HuH-7 (cell line): Measurements from ENCODE around the gene TBC1D22A.

Experiments used
- DNase-seq: peaks from one replicate; pipeline ENCODE4 v3.0.0; 2011; ENCODE audit warnings: low spot score

The TBC1D22A gene

DNA sequence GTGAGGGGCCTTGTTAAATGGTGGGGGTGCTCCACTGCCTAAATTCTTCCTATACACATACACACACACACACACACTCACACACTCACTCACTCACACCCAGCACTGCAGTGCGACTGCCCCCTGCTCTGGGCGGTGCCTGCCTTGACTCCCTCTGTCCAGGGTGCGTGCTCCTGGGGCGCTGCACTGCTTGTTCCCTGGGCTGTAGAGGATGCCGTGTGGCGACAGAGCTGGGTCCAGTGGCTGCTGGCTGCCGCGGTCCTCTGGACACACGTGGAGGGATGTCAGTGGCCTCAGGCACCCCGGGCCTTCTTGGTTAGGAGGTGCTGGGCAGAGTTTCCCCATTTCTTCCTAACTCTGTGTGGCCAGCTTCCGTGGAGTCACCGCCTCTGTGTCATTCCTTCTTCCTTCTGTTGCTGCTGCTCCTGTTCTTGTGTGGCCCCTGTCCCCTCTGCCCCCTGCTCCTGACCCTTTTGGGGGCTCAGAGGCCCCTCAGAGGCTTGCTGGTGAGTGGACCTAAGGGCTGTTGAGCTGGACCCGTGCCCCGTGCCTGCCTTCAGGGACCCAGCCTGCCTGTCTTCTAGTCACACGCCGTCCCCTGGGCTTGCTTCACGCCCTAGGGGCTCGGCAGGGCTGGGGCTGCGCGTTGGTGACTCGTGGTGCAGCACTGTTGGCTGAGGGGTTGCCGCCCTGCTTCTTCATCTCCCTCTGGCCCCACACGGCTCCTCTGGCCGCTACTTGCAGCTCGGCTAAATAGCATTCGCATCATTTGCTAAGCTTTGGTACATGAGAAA, 147.0 kb downstream of the TBC1D22A start:
- DNase-seq, result no peak

DNA sequence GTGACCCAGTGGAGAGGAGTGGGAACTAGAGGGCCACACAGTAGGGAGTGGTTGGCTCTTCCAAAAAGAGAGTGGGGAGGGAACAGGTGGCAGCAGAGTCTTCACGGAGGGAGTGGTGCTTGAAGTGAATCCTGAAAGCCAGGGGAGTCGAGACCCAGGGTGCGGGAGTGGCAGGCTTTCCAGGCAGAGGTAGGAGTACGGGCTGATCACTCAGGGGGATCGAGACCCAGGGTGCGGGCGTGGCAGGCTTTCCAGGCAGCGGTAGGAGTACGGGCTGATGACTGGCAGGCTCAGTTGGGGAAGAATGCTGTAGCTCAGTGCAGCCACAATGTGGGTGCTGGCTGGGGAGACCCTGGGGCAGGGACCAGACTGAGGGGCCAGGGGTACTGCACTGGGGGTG, 148.2 kb downstream of the TBC1D22A start:
- no peak for DNase-seq

GRCh38 chr22:46911346-46911745, 148.9 kb downstream of the TBC1D22A start:
- no peak for DNase-seq

DNA sequence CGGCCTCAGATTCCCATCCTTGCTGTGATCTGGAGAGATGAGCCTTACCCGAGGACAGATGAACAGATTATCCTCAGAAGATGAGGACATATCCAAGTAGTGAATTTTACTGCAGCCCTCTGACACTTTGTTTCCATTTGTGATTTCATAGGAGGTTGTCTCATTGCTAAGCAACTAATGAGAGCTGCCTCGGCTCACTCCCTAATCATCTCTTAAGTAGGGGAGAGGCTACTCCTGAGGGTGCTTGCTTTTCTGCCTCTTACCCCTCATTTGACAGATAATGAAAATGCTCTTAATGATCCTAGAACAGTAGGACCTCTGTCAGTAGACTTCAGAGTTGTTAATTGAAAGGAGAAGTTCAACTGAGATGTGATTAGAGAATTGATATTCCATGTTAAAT, 150.9 kb downstream of the TBC1D22A start:
- no peak for DNase-seq

DNA sequence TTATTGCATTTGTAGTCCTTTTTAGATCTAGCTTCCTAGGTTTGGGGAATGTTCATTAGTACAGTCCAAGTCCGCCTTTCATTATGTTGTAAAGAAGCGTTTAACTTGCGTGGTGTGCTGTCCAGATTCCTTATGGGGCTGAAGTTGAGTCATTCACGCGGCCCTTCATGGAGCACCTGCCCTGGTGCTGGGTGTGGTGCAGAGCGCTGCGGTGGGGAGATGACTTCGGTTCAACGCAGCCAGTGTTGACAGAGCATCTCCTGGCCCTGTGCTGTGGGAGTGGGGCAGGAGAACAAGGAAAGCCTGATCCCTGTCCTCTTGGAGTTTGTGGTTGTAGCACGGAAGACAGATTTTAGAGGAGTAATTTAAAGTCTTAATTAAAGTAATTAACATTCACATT, 152.0 kb downstream of the TBC1D22A start:
- no peak for DNase-seq

DNA sequence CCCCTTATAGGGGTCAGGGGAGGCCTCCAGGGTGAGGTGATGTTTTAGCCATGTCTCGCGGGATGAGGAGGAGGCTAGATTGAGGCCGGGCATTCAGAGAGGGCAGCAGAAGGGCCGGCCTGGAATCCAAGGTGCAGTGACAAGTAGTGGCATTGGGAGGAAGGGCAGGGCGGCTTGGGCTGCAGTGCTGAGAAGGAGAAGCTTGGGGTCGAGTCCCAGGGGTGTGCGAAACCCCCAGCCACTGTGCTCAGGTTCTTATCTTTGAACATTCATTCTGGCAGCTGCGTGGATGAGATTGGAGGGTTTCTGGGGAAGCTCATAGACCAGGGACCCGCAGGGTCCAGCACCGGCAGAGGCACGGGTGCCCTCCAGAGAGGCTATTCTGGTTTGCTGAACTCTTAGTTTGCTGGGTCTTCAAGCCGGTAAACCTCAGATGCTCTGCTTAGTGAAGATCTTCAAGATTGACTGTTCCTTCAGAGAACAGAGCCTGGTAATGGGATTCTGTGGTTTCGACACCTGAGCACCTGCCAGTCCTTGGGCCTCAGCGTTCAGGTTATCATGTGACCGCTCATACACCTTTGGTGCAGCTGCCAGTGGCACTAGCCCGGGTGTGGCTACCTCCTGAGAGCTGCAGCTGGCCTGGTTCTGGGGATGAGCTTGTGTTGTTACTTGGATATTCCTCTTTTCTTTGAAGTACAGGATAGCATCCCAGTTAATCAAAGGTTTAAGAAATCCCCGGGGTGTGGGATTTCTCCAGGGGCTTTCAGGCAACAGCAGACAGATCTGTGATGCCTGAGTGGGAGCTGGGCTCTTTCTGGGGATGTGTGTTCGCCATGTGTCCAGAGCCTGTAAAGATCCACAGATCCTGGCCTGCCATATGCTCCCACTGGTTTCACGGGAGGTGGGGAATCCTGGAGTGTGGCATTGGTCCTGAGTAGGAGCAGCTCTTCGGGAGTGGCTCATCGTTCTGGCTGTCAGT, 152.8 kb downstream of the TBC1D22A start:
- no peak for DNase-seq

GRCh38 chr22:46915950-46916730, 153.7 kb downstream of the TBC1D22A start:
- DNase-seq, result no peak

DNA sequence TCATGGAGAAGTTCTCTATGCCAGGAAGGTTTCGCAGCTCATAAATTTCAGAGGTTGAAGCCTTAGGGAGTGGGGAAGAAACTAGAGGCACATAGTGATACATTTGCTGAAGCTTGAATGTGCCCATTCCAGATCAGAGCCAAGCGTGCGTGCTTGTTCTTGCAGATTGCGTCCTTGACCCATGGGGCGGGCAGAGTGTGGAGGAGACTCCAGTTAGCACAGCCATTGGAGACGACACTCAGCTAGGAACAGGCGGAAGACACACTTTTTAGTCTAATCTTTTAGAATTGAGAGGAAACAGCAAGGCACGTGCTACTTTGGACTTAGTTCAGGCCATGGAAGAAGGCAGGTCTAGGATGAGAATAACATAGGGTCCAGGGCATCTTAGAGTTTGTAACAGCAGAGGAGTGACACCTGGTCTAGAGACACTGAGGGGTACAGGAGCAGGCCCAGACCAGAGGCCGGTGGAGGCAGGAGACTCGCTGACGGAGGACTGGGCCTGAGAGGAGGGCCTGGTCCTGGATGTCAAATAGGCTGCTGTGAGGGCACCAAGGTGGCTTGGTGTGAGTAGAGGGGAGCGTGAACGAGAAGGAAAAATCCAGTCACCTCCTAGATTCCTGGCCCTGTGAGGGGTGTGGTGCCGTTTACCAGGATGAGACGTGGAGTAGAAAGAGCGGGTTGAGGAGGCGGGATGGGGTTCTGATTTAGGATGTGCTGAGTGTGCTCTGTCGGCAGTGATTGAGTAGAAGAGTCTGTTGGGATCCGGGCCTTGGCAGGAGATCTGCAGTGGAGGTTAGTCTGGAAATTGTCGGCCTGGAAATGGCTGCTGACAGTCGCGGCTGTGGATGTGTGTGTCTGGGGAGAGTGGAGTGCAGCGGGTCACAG, 154.7 kb downstream of the TBC1D22A start:
- no peak for DNase-seq

DNA sequence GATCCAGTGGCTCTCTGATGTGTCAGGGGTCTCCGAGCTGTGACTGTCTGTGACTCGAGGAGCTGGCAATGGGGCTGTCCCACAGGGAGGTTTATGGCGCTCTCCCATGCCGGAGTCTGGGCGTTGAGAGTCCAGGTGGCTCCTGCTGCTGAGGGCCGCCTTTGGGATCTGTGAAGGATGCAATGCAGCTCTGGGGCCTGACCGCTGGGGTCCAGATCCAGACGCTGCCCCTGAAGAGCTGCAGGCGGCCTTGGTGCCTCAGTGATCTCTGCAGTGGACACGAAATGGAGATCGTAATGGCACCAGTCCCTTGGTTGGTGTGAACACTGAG, 155.3 kb downstream of the TBC1D22A start:
- DNase-seq, result no peak

- no peak for DNase-seq
These were observed 155.7 kb downstream of the TBC1D22A start for GRCh38 chr22:46918197-46918596.

- no peak for DNase-seq
These were observed 159.6 kb downstream of the TBC1D22A start for GRCh38 chr22:46922037-46922436.

DNA sequence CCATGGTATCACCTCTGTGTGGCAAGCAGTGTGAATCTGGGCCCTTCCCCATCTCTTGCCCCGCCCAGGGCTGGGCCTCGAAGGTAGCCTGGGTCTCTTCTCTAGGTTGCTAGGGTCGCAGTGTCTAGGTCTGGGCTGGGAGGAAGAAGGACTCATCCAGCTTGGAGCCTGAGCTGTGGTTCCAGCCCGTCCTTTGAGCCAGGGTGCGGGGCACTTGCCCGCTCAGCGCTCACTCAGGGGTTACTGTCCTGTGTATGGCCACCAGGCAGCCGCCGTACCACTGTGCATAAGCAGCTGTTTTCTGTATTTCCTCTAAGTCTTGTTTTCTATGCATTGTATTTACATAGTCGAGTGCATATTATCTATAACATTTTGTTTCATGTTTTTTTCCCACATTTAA, 160.9 kb downstream of the TBC1D22A start:
- DNase-seq, result no peak

DNA sequence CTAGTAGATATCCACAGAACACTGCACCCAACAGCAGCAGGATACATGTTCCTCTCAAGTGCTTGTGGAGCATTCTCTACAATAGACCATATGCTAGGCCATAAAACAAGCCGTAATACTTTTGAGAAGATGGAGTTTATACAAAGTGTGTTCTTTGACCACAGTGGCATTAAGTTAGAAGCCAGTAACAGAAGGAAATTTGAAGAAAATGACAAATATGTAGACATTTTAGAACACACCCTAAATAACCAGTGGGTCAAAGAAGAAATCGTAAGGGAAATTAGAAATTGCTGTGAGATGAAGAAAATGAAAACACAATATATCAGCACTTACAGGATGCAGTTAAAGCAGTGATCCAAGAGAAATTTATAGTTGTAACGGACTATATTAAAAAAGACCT, 163.4 kb downstream of the TBC1D22A start:
- DNase-seq, result no peak

DNA sequence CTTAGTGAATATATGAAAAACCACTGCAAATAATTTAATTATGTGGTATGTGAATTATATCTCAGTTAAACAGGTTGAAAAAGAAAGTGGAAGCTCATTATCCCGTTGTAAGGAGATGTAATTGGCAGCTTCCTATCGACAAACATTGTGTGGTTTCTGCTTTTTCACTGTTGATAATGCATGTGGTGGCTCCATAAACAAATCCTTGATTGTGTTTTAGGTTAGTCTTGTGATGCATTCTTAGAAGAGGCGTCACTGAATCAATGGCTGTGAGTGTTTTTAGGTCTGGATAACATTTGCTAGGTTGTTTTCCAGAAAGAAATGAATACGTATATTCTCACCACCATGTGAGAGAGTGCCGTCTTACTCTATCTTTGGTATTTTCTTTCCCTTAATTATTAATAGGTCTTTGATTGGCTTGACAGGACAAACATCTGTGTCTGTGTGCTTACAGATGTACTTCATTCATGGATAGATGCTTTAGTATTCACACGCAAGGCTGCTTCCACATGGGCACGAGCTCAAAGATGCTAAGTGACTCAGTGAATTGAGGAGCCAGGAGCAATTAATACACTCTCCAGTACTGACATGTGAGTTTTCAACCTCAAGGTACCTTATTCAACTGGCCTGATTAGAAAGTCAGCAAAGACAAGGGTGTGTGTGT, 166.7 kb downstream of the TBC1D22A start:
- no peak for DNase-seq

DNA sequence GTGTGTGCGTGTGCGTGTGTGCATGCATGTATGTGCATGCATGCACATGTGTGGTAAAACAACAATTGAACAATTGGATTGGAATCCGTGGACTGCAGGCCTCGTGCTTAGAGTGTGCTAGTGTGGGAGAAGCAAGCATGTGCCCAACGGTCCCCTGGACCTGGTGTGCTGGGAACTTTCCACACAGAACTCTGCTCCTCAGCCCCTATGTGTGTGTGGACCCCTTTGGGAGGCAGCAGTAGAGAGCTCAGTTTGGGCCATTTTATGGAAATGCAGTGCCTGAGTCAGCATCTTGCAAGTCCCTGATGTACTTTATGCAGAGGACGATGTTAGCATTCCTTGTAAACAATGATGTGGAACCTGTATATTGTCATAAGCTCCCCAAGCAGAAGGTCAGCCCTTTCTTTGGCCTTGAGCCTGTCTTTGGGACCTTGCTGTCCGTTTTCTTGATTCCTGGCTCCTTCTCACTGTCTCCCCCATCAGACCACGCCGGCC, 167.3 kb downstream of the TBC1D22A start:
- DNase-seq, result no peak

GRCh38 chr22:46931414-46931813, 169.0 kb downstream of the TBC1D22A start:
- DNase-seq, result no peak

DNA sequence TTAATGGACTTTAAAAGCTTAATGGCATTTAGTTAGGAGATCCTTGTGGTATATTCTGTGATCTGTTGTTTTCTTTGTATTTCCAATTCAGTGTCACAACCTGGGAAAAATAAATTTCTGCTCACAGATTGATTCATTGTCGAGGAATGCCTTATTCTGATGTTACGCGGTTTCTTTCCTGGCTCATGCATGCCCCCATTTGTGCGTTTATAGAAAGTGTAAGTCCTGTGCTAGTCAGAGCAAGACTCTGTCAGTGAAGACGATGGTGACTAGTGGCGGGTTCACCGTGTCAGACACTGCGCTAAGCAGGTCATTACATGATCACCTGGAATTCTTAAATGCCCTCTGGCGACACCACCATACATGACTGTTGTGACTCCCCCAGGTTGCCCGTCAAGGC, 169.4 kb downstream of the TBC1D22A start:
- no peak for DNase-seq

DNA sequence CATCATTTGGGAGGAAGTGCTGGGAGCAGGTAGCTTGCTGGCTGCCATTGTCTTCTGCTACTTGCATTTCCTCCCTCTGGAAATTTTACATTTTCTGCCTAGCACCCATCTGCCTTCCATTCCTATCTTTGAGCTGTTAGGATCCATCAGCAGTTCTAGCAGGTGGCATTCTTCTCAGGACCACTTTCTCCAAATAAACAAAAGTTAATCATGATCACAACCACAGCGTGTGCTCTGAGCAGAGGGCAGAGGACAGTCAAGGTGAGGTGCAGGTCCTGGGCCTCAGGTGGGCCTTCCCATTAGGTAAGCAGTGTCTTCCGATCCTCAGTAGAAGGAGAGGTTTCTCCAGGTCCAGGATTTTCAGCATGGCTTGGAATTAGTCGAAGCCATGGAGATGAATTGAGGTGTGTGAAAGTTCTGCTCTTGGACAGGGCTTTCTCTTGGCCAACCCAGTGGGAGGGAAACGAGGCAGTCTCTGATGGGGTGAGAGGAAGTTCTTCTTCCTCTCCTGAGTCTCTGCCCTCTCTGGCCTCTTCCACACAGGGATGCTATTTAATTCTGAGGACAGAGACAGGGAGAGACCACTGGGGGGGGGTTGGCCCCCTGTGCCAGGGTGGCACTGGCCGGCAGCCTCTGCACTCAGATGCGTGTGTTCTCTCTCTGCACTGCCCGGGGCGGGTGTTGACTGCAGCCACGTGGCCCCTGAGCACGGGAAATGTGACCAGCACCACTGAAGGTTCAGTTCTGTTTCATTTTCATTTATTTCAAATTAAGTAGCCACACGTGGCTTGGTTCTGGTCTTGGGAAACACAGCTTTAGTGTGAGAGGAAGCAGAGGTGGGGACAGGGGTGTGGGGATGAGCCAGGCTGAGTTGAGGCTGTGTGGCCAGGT, 170.8 kb downstream of the TBC1D22A start:
- DNase-seq, result no peak

DNA sequence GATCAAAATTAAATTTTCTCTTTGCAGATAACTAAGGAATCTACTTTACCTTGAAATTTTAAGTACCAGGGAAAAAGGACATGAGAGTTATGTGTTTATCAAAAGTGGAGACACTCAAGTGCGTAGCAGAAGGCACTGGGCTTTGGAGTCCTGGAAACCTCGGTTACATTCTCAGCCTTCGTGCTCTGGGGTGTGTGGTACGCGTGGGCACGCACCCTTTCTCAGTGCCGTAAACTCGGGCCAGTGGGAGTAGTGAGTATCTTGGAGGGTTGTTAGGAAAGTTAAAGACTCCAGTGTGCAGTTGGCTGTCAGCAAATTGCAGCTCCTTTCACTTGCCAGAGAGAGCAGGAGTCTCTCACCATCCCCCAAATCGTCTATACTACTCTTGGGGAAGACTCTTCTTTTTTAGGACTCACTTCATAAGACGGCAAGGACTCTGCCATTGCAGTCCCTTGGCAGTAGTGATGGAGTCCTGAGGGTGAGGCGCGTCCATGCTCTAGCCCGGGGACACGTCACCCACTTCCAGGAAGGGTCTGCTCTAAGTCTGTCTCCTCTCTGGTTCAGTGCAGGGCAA, 171.8 kb downstream of the TBC1D22A start:
- no peak for DNase-seq
